ENCODE measurements around the gene NUAK1. TPM values are rescaled to one million over a fixed set of nuclear protein-coding genes. Genes with fewer than 3 reads are reported as not detected.

NUAK1 gene
- total and polyA plus RNA-seq, 2 experiments from 2014 or later: 13.4 to 29.6 TPM

- H3F3A ChIP-seq (ENCODE audit: insufficient read depth): peaks cover 70% of the 10 kb centered on the region
- no peaks in the 10 kb centered on the region for H3K9me2 ChIP-seq (ENCODE audit: insufficient read depth)
- no peaks in the 10 kb centered on the region for H3K9me3 ChIP-seq (ENCODE audit: low read depth)
- no peak for DNase-seq
- H4K20me1 ChIP-seq (ENCODE audit: insufficient read depth): no peaks in the 10 kb centered on the region
- H3K4me2 ChIP-seq (ENCODE audit: unreplicated experiment): peak overlapping the region; percentile 19
- peaks cover 80% of the 10 kb centered on the region for H3K4me1 ChIP-seq (ENCODE audit: insufficient read depth)
- TF ChIP-seq EZH2phosphoT487 (IDR thresholded peaks at IDR 0.05; ENCODE audit: insufficient read depth, low read depth): no peak
- no peak for TF ChIP-seq EZH2 (IDR thresholded peaks at IDR 0.05; ENCODE audit: insufficient read depth, poor library complexity, severe bottlenecking)
- no peak overlapping the region for H3K4me3 ChIP-seq
- H3K79me2 ChIP-seq (ENCODE audit: insufficient read depth): peaks cover 19% of the 10 kb centered on the region
- in situ Hi-C loops (cut with MboI): no loop called here
- H3K27me3 ChIP-seq (replicated peaks; ENCODE audit: insufficient read depth): no peaks in the 10 kb centered on the region
- H3K36me3 ChIP-seq (ENCODE audit: low read depth): peaks cover 9% of the 10 kb centered on the region; the same call in 1 of the 2 replicates
- H3K27ac ChIP-seq: peak overlapping the region; percentile 81
- H2AFZ ChIP-seq: no peak overlapping the region
- H3K9ac ChIP-seq: no peak overlapping the region
These were observed 57.1 kb downstream of the NUAK1 start for GRCh38 chr12:106081606-106082005.

- H3K36me3 ChIP-seq (ENCODE audit: low read depth): peaks cover 12% of the 10 kb centered on the region; the same call in 1 of the 2 replicates
- no peaks in the 10 kb centered on the region for H4K20me1 ChIP-seq (ENCODE audit: insufficient read depth)
- 23 to 29% methylated on average over 5 of the region's 5 CpGs for WGBS, 2 experiments (ENCODE audit: low coverage in 1 of 2, low lambda C conversion rate in 2 of 2, missing lambda C conversion rate in 2 of 2)
- no peaks in the 10 kb centered on the region for H3K9me3 ChIP-seq (ENCODE audit: low read depth)
- peaks cover 78% of the 10 kb centered on the region for H3K4me1 ChIP-seq (ENCODE audit: insufficient read depth)
- DNase-seq: peak; percentile 61
- no peak overlapping the region for H3K4me3 ChIP-seq
- no peak overlapping the region for H2AFZ ChIP-seq
- H3K9ac ChIP-seq: peak overlapping the region; percentile 61
- in situ Hi-C loops (cut with MboI): no loop called here
- peak overlapping the region; percentile 72 for H3K4me2 ChIP-seq (ENCODE audit: unreplicated experiment)
- H3K27ac ChIP-seq: peak overlapping the region; percentile 81
- peaks cover 70% of the 10 kb centered on the region for H3F3A ChIP-seq (ENCODE audit: insufficient read depth)
- H3K27me3 ChIP-seq (replicated peaks; ENCODE audit: insufficient read depth): no peaks in the 10 kb centered on the region
- H3K9me2 ChIP-seq (ENCODE audit: insufficient read depth): no peaks in the 10 kb centered on the region
- H3K79me2 ChIP-seq (ENCODE audit: insufficient read depth): peaks cover 11% of the 10 kb centered on the region
- TF ChIP-seq EZH2phosphoT487 (IDR thresholded peaks at IDR 0.05; ENCODE audit: insufficient read depth, low read depth): no peak
- no peak for TF ChIP-seq EZH2 (IDR thresholded peaks at IDR 0.05; ENCODE audit: insufficient read depth, poor library complexity, severe bottlenecking)
These were observed 58.0 kb downstream of the NUAK1 start for GRCh38 chr12:106080791-106081170.

- Histone ChIP-seq H3K36me3 (ENCODE audit: low read depth) (peaks cover 14% of the 10 kb centered on the region; the same call in 1 of the 2 replicates), H2AFZ (no peak overlapping the region), H3K9ac (peak overlapping the region; percentile 61), H3K9me3 (ENCODE audit: low read depth) (no peaks in the 10 kb centered on the region), H3K27ac (peak overlapping the region; percentile 81), H3K79me2 (ENCODE audit: insufficient read depth) (peaks cover 10% of the 10 kb centered on the region), H3K4me1 (ENCODE audit: insufficient read depth) (peaks cover 72% of the 10 kb centered on the region), H3F3A (ENCODE audit: insufficient read depth) (peaks cover 68% of the 10 kb centered on the region), H3K9me2 (ENCODE audit: insufficient read depth) (no peaks in the 10 kb centered on the region), H3K4me3 (peak overlapping the region; percentile 15; the same call in 1 of the 2 replicates), H3K27me3 (replicated peaks; ENCODE audit: insufficient read depth) (no peaks in the 10 kb centered on the region), H4K20me1 (ENCODE audit: insufficient read depth) (no peaks in the 10 kb centered on the region), H3K4me2 (ENCODE audit: unreplicated experiment) (peak overlapping the region; percentile 72)
- DNase-seq: peak; percentile 81
- WGBS, 2 experiments (ENCODE audit: low coverage in 1 of 2, low lambda C conversion rate in 2 of 2, missing lambda C conversion rate in 2 of 2): 11 to 12% methylated on average over 9 of the region's 9 CpGs
- in situ Hi-C loops (cut with MboI): no loop called here
- no peak for TF ChIP-seq EZH2 (IDR thresholded peaks at IDR 0.05; ENCODE audit: insufficient read depth, poor library complexity, severe bottlenecking)
- no peak for TF ChIP-seq EZH2phosphoT487 (IDR thresholded peaks at IDR 0.05; ENCODE audit: insufficient read depth, low read depth)
These were observed 58.5 kb downstream of the NUAK1 start for GRCh38 chr12:106080041-106080790.

- Histone ChIP-seq H3F3A (ENCODE audit: insufficient read depth) (peaks cover 68% of the 10 kb centered on the region), H4K20me1 (ENCODE audit: insufficient read depth) (no peaks in the 10 kb centered on the region), H3K27me3 (replicated peaks; ENCODE audit: insufficient read depth) (no peaks in the 10 kb centered on the region), H3K27ac (peak overlapping the region; percentile 81; the same call in 1 of the 2 replicates), H3K4me3 (no peak overlapping the region), H3K79me2 (ENCODE audit: insufficient read depth) (peaks cover 8% of the 10 kb centered on the region; the same call in 1 of the 2 replicates), H3K9ac (no peak overlapping the region), H3K4me2 (ENCODE audit: unreplicated experiment) (no peak overlapping the region), H3K4me1 (ENCODE audit: insufficient read depth) (peaks cover 71% of the 10 kb centered on the region), H3K9me2 (ENCODE audit: insufficient read depth) (no peaks in the 10 kb centered on the region), H3K36me3 (ENCODE audit: low read depth) (peaks cover 14% of the 10 kb centered on the region; the same call in 1 of the 2 replicates), H2AFZ (no peak overlapping the region), H3K9me3 (ENCODE audit: low read depth) (no peaks in the 10 kb centered on the region)
- in situ Hi-C loops (cut with MboI): no loop called here
- TF ChIP-seq EZH2phosphoT487 (IDR thresholded peaks at IDR 0.05; ENCODE audit: insufficient read depth, low read depth) (no peak), EZH2 (IDR thresholded peaks at IDR 0.05; ENCODE audit: insufficient read depth, poor library complexity, severe bottlenecking) (no peak)
- WGBS, 2 experiments (ENCODE audit: low coverage in 1 of 2, low lambda C conversion rate in 2 of 2, missing lambda C conversion rate in 2 of 2): 96 to 100% methylated on average over 1 of the region's 1 CpG
- DNase-seq: no peak
These were observed 59.5 kb downstream of the NUAK1 start for GRCh38 chr12:106079148-106079738.

All from GM23248 (cell line).